Panc1 (cell line): ENCODE data around the gene AATF.

Experiments used
- POLR2AphosphoS5 ChIP-seq: IDR thresholded peaks from 2 replicates; pipeline ENCODE4 v1.6.1; 2012; ENCODE audit warnings: mild to moderate bottlenecking, low read depth, low read length, moderate library complexity
- REST ChIP-seq, 2 experiments: IDR thresholded peaks; 2 replicates each; pipeline ENCODE4 v1.6.1; 2011 to 2012; ENCODE audit warnings: low read depth in 2 of 2, control low read depth in 1 of 2, low read length in 1 of 2, mild to moderate bottlenecking in 1 of 2, moderate library complexity in 1 of 2; ENCODE audit not compliant: insufficient read depth in 1 of 2
- SIN3A ChIP-seq: IDR thresholded peaks from 2 replicates; pipeline ENCODE4 v1.6.1; 2012; ENCODE audit warnings: low read depth, mild to moderate bottlenecking, low read length, moderate library complexity, borderline replicate concordance; ENCODE audit not compliant: insufficient read depth
- TCF7L2 ChIP-seq: IDR thresholded peaks from 2 replicates; pipeline ENCODE4 v1.6.1; 2011; ENCODE audit warnings: mild to moderate bottlenecking, low read depth, low read length, inconsistent platforms
- TF ChIP-seq, protein P1 (sequence below): fragments of 450-650 bp; IDR thresholded peaks from 2 replicates; pipeline ENCODE4 v1.5.1; 2017; ENCODE audit warnings: mild to moderate bottlenecking

GRCh38 chr17:36930583-36930900 is 18.2 kb upstream of the AATF start:
- TF ChIP-seq, protein P1, sequence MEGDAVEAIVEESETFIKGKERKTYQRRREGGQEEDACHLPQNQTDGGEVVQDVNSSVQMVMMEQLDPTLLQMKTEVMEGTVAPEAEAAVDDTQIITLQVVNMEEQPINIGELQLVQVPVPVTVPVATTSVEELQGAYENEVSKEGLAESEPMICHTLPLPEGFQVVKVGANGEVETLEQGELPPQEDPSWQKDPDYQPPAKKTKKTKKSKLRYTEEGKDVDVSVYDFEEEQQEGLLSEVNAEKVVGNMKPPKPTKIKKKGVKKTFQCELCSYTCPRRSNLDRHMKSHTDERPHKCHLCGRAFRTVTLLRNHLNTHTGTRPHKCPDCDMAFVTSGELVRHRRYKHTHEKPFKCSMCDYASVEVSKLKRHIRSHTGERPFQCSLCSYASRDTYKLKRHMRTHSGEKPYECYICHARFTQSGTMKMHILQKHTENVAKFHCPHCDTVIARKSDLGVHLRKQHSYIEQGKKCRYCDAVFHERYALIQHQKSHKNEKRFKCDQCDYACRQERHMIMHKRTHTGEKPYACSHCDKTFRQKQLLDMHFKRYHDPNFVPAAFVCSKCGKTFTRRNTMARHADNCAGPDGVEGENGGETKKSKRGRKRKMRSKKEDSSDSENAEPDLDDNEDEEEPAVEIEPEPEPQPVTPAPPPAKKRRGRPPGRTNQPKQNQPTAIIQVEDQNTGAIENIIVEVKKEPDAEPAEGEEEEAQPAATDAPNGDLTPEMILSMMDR, result no peak
- TF ChIP-seq REST (IDR thresholded peaks at IDR 0.05; ENCODE audit: insufficient read depth in 1 of 2, low read depth in 2 of 2, low read length in 1 of 2) (no peak), POLR2AphosphoS5 (no peak), SIN3A (no peak), TCF7L2 (no peak)
